ENCODE results near the gene FAM53B.

- no peak for TF ChIP-seq POLR2A (IDR thresholded peaks at IDR 0.05; ENCODE audit: low read length)
- TF ChIP-seq GATA1 (IDR thresholded peaks at IDR 0.05; ENCODE audit: low read depth, low read length): no peak
Measured at GRCh38 chr10:124624466-124624865, 119.7 kb downstream of the FAM53B start.

All from erythroblast (primary cell).